ENCODE data around the gene SCNN1A.
A peak's percentile ranks its signal among the peaks of the same experiment; 100 is the strongest.

The SCNN1A gene

GRCh38 chr12:6333029-6333428 lies 42.3 kb downstream of the SCNN1A start:
- Histone ChIP-seq H3K4me1 (ENCODE audit: insufficient read depth, low read length) (peaks cover 28% of the 10 kb centered on the region), H3K27ac (ENCODE audit: low read length) (no peak overlapping the region), H3K9ac (ENCODE audit: low read depth, low read length) (no peak overlapping the region), H3K4me3 (ENCODE audit: low read length) (no peak overlapping the region), H3K36me3 (ENCODE audit: insufficient read depth, low read depth, low read length) (peaks cover 65% of the 10 kb centered on the region), H3K27me3 (ENCODE audit: insufficient read depth, low read length) (no peaks in the 10 kb centered on the region), H3K9me3 (ENCODE audit: insufficient read depth, low read depth, low read length) (no peaks in the 10 kb centered on the region)

- H3K27me3 ChIP-seq (ENCODE audit: insufficient read depth, low read length), result no peaks in the 10 kb centered on the region
- H3K36me3 ChIP-seq (ENCODE audit: insufficient read depth, low read depth, low read length), result peaks cover 68% of the 10 kb centered on the region
- H3K9ac ChIP-seq (ENCODE audit: low read depth, low read length), result no peak overlapping the region
- peaks cover 22% of the 10 kb centered on the region for H3K4me1 ChIP-seq (ENCODE audit: insufficient read depth, low read length)
- H3K27ac ChIP-seq (ENCODE audit: low read length), result no peak overlapping the region
- H3K4me3 ChIP-seq (ENCODE audit: low read length), result no peak overlapping the region
- no peaks in the 10 kb centered on the region for H3K9me3 ChIP-seq (ENCODE audit: insufficient read depth, low read depth, low read length)
Measured at GRCh38 chr12:6332459-6332858, 42.9 kb downstream of the SCNN1A start.

- Histone ChIP-seq H3K9me3 (ENCODE audit: insufficient read depth, low read depth, low read length) (no peaks in the 10 kb centered on the region), H3K36me3 (ENCODE audit: insufficient read depth, low read depth, low read length) (peaks cover 73% of the 10 kb centered on the region), H3K9ac (ENCODE audit: low read depth, low read length) (no peak overlapping the region), H3K4me3 (ENCODE audit: low read length) (no peak overlapping the region), H3K4me1 (ENCODE audit: insufficient read depth, low read length) (peaks cover 20% of the 10 kb centered on the region; the same call in 1 of the 2 replicates), H3K27ac (ENCODE audit: low read length) (no peak overlapping the region), H3K27me3 (ENCODE audit: insufficient read depth, low read length) (no peaks in the 10 kb centered on the region)
Measured at GRCh38 chr12:6330999-6331714, 44.2 kb downstream of the SCNN1A start.

GRCh38 chr12:6330192-6330591 lies 45.2 kb downstream of the SCNN1A start:
- H3K9ac ChIP-seq (ENCODE audit: low read depth, low read length), result no peak overlapping the region
- peaks cover 15% of the 10 kb centered on the region; the same call in 1 of the 2 replicates for H3K4me1 ChIP-seq (ENCODE audit: insufficient read depth, low read length)
- no peak overlapping the region for H3K4me3 ChIP-seq (ENCODE audit: low read length)
- H3K27ac ChIP-seq (ENCODE audit: low read length), result no peak overlapping the region
- H3K9me3 ChIP-seq (ENCODE audit: insufficient read depth, low read depth, low read length), result no peaks in the 10 kb centered on the region
- H3K36me3 ChIP-seq (ENCODE audit: insufficient read depth, low read depth, low read length), result peaks cover 73% of the 10 kb centered on the region
- H3K27me3 ChIP-seq (ENCODE audit: insufficient read depth, low read length), result no peaks in the 10 kb centered on the region

GRCh38 chr12:6329703-6330064 lies 45.7 kb downstream of the SCNN1A start:
- H3K9me3 ChIP-seq (ENCODE audit: insufficient read depth, low read depth, low read length), result no peaks in the 10 kb centered on the region
- H3K9ac ChIP-seq (ENCODE audit: low read depth, low read length), result no peak overlapping the region
- H3K4me1 ChIP-seq (ENCODE audit: insufficient read depth, low read length), result peaks cover 13% of the 10 kb centered on the region; the same call in 1 of the 2 replicates
- H3K36me3 ChIP-seq (ENCODE audit: insufficient read depth, low read depth, low read length), result peaks cover 70% of the 10 kb centered on the region
- H3K4me3 ChIP-seq (ENCODE audit: low read length), result no peak overlapping the region
- no peak overlapping the region for H3K27ac ChIP-seq (ENCODE audit: low read length)
- no peaks in the 10 kb centered on the region for H3K27me3 ChIP-seq (ENCODE audit: insufficient read depth, low read length)

- H3K36me3 ChIP-seq (ENCODE audit: insufficient read depth, low read depth, low read length), result peaks cover 65% of the 10 kb centered on the region
- peaks cover 16% of the 10 kb centered on the region; the same call in 1 of the 2 replicates for H3K4me1 ChIP-seq (ENCODE audit: insufficient read depth, low read length)
- no peak overlapping the region for H3K9ac ChIP-seq (ENCODE audit: low read depth, low read length)
- H3K4me3 ChIP-seq (ENCODE audit: low read length), result no peak overlapping the region
- no peaks in the 10 kb centered on the region for H3K27me3 ChIP-seq (ENCODE audit: insufficient read depth, low read length)
- no peak overlapping the region for H3K27ac ChIP-seq (ENCODE audit: low read length)
- no peaks in the 10 kb centered on the region for H3K9me3 ChIP-seq (ENCODE audit: insufficient read depth, low read depth, low read length)
Measured at GRCh38 chr12:6328945-6329702, 46.2 kb downstream of the SCNN1A start.

GRCh38 chr12:6328045-6328779 lies 47.2 kb downstream of the SCNN1A start:
- Histone ChIP-seq H3K9me3 (ENCODE audit: insufficient read depth, low read depth, low read length) (no peaks in the 10 kb centered on the region), H3K9ac (ENCODE audit: low read depth, low read length) (no peak overlapping the region), H3K27ac (ENCODE audit: low read length) (no peak overlapping the region), H3K4me1 (ENCODE audit: insufficient read depth, low read length) (peaks cover 22% of the 10 kb centered on the region; the same call in 1 of the 2 replicates), H3K27me3 (ENCODE audit: insufficient read depth, low read length) (no peaks in the 10 kb centered on the region), H3K36me3 (ENCODE audit: insufficient read depth, low read depth, low read length) (peaks cover 56% of the 10 kb centered on the region), H3K4me3 (ENCODE audit: low read length) (no peak overlapping the region)

- no peak overlapping the region for H3K27ac ChIP-seq (ENCODE audit: low read length)
- peaks cover 24% of the 10 kb centered on the region; the same call in 1 of the 2 replicates for H3K4me1 ChIP-seq (ENCODE audit: insufficient read depth, low read length)
- no peak overlapping the region for H3K4me3 ChIP-seq (ENCODE audit: low read length)
- peaks cover 48% of the 10 kb centered on the region for H3K36me3 ChIP-seq (ENCODE audit: insufficient read depth, low read depth, low read length)
- no peak overlapping the region for H3K9ac ChIP-seq (ENCODE audit: low read depth, low read length)
- H3K27me3 ChIP-seq (ENCODE audit: insufficient read depth, low read length), result no peaks in the 10 kb centered on the region
- H3K9me3 ChIP-seq (ENCODE audit: insufficient read depth, low read depth, low read length), result no peaks in the 10 kb centered on the region
Measured at GRCh38 chr12:6327229-6328041, 47.9 kb downstream of the SCNN1A start.

DNA sequence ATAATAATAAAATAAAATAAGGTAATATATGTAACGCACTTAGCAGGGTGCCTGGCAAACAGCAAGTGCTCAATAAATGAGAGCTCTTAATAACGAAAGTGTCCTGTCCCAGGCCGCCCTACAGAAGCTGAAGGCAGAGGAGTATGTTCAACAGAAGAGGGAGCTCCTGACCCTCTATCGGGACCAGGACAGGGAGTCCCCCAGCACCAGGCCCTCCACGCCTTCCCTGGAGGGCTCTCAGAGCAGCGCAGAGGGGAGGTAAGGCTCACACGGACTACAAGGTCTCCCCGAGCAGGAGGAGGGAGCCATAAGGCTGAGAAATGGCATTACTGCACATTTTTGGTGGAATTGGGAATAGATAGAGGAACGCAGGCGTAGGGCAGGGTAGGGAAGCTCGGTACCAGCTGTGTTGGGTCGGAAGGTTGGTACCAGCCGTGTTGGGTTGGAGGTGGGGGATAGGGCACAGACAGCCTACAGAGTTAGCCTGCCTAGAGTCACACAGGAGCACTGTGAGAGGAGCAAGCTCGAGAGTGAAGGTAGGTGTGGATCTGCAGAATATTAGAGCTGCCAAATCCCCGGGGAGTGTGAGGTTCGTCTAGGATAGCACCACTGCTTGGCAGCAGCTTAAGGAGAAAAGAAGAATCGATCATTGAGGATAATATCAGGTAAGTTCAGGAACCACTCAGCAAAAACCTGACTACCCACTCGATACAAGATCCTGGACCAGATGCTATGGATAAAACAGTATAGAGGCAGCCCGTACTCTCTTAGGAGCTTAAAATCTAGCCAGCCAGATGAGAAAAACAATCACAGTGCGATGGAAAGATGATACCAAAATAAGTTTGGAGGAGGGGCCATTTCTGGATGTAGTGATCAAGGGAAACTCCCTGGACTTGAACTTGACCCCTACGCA lies 48.8 kb downstream of the SCNN1A start:
- Histone ChIP-seq H3K36me3 (ENCODE audit: insufficient read depth, low read depth, low read length) (peaks cover 41% of the 10 kb centered on the region), H3K9me3 (ENCODE audit: insufficient read depth, low read depth, low read length) (no peaks in the 10 kb centered on the region), H3K4me1 (ENCODE audit: insufficient read depth, low read length) (peaks cover 31% of the 10 kb centered on the region), H3K27ac (ENCODE audit: low read length) (peak overlapping the region; percentile 38), H3K4me3 (ENCODE audit: low read length) (no peak overlapping the region), H3K27me3 (ENCODE audit: insufficient read depth, low read length) (no peaks in the 10 kb centered on the region), H3K9ac (ENCODE audit: low read depth, low read length) (peak overlapping the region; percentile 47; the same call in 1 of the 2 replicates)

DNA sequence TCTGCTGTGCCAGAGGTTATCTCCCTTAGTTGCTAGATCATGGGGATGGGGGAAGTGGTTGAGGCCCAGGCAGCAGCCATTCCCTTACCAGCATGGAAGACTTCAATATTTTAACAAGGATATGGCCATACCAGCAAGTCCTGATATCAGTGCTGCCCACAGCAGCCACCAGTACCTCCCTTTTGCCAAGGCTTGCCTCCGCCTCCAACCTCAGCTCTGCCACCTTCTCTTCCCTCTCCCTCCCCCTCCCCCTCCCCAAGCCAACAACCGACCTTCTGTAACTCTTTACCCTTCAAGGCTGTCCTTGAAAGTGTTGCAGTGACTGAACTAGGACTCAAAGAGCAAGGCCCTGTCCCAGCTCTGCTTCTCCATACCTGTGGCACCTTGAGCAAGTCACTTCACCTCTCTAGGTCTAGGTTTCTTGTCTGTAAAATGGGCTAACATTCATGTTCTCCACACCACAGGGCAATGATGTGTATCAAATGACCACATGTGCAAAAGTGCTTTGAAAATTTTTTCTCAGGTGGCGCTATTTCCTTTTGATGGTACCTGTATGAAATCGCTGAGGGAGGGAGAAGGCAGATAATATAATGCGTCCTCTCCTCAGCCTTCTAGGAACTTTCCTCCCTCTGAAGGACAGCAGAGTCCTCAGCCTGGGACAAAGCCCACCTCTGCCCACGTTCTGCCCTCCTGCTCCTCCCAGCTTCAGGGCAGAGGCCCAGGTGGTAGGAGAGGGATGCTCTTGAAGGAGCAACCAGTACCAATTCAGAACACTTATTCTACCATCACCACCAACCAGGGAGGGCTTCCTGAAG lies 50.2 kb downstream of the SCNN1A start:
- no peaks in the 10 kb centered on the region for H3K9me3 ChIP-seq (ENCODE audit: insufficient read depth, low read depth, low read length)
- H3K4me1 ChIP-seq (ENCODE audit: insufficient read depth, low read length), result peaks cover 31% of the 10 kb centered on the region
- H3K27ac ChIP-seq (ENCODE audit: low read length), result no peak overlapping the region
- no peak overlapping the region; the same call in 1 of the 2 replicates for H3K4me3 ChIP-seq (ENCODE audit: low read length)
- H3K9ac ChIP-seq (ENCODE audit: low read depth, low read length), result peak overlapping the region; percentile 62; the same call in 1 of the 2 replicates
- peaks cover 38% of the 10 kb centered on the region; the same call in 1 of the 2 replicates for H3K36me3 ChIP-seq (ENCODE audit: insufficient read depth, low read depth, low read length)
- H3K27me3 ChIP-seq (ENCODE audit: insufficient read depth, low read length), result no peaks in the 10 kb centered on the region

Measured in iPS-20b (cell line).